B cell (primary cell): ENCODE data around the gene ZNF710.

Experiments used
- CTCF ChIP-seq: fragments of 200-600 bp; IDR thresholded peaks from one replicate; pipeline ENCODE4 v1.8.0; 2022; ENCODE audit warnings: antibody characterized with exemption, mild to moderate bottlenecking
- EZH2 ChIP-seq: IDR thresholded peaks from 2 replicates; pipeline ENCODE4 v1.6.1; 2012; ENCODE audit warnings: borderline replicate concordance, low read depth, mild to moderate bottlenecking, moderate library complexity, low read length; ENCODE audit not compliant: insufficient read depth, poor library complexity, severe bottlenecking

GRCh38 chr15:90001683-90002427, 731 bp downstream of the ZNF710 start:
- TF ChIP-seq CTCF = no peak
- TF ChIP-seq EZH2 = no peak
